GM20000 (cell line): Measurements from ENCODE around the gene STK38L.

Experiments used
- DNase-seq: peaks from one replicate; pipeline ENCODE4 v3.0.0; 2012; ENCODE audit warnings: low spot score
- TF ChIP-seq, protein P1 (sequence below): IDR thresholded peaks from 2 replicates; pipeline ENCODE4 v1.5.1; 2012; ENCODE audit warnings: mild to moderate bottlenecking, control low read depth; ENCODE audit errors: extremely low read depth, missing control alignments

Gene STK38L

DNA sequence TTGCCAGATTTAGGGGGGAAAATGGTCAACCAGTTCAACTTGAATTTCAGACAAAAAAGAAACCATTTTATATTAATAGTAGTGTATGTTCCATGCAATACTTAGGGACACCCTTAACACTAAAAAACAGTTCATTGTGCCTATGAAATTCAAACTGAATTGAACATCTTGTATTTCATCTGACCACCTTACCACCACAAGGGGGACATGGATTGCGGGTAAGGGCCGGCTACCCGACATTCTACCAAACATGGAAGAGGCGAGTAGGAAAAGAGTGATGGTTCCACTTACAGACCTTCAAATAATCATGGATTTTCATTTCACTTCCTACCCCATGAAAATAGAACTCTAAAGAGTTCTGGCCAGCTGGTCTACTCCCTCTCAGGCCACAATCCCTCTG, 10.3 kb upstream of the STK38L start:
- no peak for DNase-seq
- TF ChIP-seq, protein P1, sequence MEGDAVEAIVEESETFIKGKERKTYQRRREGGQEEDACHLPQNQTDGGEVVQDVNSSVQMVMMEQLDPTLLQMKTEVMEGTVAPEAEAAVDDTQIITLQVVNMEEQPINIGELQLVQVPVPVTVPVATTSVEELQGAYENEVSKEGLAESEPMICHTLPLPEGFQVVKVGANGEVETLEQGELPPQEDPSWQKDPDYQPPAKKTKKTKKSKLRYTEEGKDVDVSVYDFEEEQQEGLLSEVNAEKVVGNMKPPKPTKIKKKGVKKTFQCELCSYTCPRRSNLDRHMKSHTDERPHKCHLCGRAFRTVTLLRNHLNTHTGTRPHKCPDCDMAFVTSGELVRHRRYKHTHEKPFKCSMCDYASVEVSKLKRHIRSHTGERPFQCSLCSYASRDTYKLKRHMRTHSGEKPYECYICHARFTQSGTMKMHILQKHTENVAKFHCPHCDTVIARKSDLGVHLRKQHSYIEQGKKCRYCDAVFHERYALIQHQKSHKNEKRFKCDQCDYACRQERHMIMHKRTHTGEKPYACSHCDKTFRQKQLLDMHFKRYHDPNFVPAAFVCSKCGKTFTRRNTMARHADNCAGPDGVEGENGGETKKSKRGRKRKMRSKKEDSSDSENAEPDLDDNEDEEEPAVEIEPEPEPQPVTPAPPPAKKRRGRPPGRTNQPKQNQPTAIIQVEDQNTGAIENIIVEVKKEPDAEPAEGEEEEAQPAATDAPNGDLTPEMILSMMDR: no peak

DNA sequence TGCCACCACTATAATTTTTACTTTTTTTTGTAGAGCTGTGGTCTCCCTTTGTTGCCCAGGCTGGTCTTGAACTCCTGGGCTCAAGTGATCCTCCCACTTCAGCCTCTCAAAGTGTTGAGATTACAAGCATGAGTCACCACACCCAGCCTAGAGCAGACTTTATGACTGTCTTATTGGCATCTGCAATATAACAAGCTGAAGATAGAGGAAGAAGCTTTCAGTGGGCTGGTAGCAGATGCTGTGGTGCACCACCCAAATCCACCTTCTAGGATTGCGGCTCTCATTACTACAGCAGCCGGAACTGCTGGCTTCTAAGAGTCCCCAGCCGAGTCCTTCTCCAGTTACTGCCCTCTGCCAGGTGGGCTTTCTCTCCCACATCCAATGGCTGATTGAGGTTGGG, 7.6 kb upstream of the STK38L start:
- TF ChIP-seq, protein P1: no peak
- no peak for DNase-seq

DNA sequence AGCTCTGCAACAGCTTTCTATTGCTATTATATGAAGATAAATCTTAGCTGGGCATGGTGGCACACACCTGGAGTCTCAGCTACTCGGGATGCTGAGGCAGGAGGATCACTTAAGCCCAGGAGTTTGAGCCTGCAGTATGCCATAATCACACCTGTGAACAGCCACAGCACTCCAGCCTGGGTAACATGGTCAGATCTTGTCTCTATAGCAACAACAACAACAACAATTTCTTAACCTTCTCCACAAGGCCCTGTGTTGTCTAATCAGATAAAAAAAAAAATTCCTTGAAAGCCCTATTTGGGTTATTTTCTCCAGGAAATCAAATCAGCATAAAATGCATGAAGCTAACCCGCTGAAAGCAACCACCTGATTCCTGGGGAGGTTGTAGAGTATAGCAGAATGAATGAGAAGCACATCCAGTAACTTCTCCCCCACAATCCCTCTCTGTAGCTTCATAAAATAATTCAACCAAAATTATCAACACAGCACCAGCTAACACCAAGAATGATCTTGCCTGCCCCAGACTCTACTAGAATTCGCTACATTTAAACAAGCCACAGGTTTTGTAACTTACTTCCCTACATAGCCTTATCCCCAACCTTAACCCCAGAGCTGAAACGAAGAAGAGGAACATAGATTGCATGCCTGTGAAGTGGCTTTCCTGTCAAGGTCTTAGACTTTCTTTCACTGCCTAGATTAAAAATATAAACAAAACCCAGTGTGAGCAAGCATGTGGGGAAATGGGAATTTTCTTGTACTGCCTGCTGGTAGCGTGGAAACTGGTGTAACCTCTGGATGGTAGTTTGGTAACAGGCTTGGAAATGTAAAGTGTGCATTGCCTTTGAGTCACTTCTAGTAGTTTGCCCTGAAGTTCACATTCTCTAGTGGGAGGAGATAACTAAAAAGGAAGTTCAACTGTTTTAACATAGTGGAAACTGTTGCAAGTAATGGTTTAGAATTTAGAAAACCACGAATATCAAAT, 6.0 kb upstream of the STK38L start:
- TF ChIP-seq, protein P1: no peak
- DNase-seq: no peak

GRCh38 chr12:27243006-27243405, 1.1 kb upstream of the STK38L start:
- TF ChIP-seq, protein P1: no peak
- DNase-seq: peak; percentile 40

- TF ChIP-seq, protein P1: no peak
- no peak for DNase-seq
Measured at GRCh38 chr12:27244689-27245488, 803 bp downstream of the STK38L start.

DNA sequence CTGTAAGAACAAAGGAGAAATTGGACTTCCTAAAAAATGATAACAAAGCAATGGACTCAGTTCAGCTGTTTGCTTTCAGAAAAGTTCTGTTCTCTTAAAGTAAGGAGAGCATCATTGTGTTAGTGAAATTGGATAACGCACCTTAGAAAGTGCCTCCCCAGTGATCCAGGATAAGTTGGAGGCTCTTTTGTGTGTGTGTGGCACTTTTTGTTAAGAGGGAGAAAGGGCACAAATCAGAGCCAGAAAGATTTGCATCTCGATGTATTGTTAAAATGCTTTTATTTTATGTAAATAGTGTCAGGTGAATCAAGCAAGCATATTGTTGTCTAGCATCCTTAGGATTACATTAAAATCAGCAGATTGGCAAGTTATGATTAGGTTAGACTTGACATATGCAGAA, 2.1 kb downstream of the STK38L start:
- TF ChIP-seq, protein P1: no peak
- DNase-seq: no peak

DNA sequence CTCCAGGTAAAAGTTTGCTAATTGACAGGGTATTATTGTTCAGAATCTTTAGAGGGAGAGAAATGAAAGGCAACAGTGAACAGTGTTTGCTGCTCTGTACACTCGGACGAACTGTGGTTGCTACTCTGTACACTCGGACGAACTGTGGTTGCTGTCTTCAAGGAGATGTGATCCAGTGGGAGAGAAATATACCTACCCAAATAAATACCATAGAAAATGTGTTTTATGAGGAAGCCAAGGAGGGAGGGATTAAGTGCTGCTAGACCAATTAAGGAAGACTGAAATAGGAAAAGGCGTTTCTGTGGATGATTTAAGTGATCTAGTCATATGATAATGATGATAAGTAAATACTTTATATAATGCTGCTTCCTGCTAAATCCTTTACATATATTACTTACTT, 2.7 kb downstream of the STK38L start:
- DNase-seq: no peak
- TF ChIP-seq, protein P1: no peak
